ENCODE data around the gene STK32C. TPM values are rescaled to one million over a fixed set of nuclear protein-coding genes. Genes with fewer than 3 reads are reported as not detected.
A peak's percentile ranks its signal among the peaks of the same experiment; 100 is the strongest.

The STK32C gene
- total and polyA plus RNA-seq, 8 donors: 9.9 to 18.2 (median 11.6) TPM

DNA sequence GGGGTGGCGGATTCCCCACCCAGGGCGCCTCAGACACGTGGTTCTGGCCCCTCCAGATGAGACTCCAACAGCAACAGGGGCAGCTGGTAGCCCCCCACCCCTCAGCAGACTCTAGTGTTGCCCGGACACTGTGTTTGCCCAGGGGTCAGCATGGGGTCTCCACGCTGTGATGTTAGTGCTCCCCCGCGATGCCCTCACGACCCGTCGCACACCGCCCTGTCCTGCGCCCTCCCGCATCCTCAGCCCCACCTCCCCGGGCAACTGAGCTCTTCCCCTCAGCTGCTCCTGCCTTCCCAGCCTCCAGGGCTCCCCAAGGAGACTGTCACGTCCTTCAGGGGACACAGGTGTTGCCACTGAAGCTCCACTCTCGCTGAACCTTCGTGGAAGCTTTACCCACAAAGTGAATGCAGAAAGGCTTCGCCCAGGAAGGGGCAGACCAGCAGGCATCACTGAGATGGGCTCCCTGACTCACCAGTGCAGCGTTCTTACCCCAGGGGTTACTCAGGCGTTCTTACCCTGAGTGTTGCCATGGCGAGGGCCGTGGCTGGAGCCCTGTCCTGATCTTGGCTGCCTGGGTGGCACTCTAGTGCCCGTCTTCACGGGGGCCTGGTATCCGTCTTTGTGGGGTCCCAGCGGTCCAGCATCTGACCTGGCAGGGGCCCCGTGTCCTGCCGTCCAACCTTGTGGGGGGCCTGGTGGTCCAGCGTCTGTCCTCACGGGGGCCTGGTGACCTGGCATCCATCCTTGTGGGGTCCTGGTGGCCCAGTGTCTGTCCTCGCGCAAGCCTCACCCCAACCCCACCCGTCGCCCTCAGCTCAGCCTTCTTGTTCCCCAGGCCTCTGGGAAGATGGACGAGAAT lies 106.4 kb downstream of the STK32C start:
- Histone ChIP-seq H3K36me3 (peaks cover 0 to 3% of the 10 kb centered on the region in 2 donors), H3K27me3 (peaks cover 0 to 32% of the 10 kb centered on the region in 2 donors), H3K27ac (no peak overlapping the region), H3K9me3 (no peaks in the 10 kb centered on the region), H3K4me3 (no peak overlapping the region), H3K4me1 (no peaks in the 10 kb centered on the region)
- no peak for ATAC-seq
- intact Hi-C loops (cut with DNase I): no loop called here
- TF ChIP-seq, protein P1, sequence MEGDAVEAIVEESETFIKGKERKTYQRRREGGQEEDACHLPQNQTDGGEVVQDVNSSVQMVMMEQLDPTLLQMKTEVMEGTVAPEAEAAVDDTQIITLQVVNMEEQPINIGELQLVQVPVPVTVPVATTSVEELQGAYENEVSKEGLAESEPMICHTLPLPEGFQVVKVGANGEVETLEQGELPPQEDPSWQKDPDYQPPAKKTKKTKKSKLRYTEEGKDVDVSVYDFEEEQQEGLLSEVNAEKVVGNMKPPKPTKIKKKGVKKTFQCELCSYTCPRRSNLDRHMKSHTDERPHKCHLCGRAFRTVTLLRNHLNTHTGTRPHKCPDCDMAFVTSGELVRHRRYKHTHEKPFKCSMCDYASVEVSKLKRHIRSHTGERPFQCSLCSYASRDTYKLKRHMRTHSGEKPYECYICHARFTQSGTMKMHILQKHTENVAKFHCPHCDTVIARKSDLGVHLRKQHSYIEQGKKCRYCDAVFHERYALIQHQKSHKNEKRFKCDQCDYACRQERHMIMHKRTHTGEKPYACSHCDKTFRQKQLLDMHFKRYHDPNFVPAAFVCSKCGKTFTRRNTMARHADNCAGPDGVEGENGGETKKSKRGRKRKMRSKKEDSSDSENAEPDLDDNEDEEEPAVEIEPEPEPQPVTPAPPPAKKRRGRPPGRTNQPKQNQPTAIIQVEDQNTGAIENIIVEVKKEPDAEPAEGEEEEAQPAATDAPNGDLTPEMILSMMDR (IDR thresholded peaks at IDR 0.05): no peak
- DNase-seq: peak in 1 of 4 donors; percentile 68

DNA sequence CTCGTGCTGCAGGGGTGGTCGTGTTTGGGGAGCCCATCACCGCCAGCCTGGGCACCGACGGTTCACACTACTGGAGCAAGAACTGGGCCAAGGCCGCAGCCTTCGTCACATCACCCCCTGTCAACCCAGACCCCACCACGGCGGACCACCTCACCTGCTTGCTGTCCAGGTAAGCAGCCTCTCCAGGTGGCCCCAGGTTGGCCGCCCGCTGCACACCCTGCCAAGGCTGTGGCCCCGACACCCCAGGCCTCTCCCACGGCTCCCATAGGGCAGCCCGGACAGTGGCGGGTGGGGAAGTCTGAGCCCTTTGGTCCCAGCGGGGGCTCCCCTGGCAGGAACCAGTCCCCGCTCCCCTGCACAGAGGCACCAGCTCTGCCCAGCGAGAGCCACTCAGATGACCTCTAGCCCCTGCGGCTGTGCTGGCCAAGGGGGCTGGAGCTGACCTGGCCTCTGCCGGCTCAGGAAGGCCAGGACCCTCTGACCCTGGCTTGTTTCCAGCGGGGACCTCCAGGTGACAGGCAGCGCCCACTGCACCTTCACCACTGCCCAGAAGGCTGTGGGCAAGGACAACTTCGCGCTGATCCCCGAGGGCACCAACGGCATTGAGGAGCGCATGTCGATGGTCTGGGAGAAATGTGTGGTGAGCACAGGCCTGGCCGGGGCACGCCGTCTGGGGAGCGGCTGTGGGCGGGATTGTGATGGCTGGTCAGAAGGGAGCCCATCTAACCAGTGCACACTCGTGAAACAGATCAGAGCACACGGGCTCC lies 107.2 kb downstream of the STK32C start:
- TF ChIP-seq, protein P1 (IDR thresholded peaks at IDR 0.05): no peak
- intact Hi-C loops (cut with DNase I): no loop called here
- ATAC-seq: no peak

DNA sequence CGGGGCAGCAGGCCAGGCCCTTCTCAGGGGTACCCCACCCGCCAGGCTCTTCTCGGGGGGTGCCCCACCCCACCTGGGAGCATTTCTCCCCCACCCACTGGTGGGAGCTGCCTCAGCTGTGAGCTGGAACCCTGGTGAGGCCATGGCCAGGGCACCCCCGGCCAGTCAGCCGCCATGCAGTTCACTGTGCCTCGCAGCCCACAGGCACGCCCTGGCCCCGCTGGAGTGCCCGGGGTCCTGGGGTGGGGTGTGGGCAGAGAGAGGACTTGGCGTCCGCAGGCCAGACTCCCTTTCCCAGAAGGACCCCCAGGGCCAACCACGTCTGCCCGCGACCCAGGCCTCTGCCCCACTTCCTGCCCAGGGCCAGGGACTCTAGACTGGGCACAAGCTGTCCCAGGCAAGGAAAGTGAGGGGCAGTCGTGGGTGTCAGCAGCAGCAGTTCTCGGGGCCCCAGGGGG lies 107.9 kb downstream of the STK32C start:
- Histone ChIP-seq H3K4me3 (no peak overlapping the region), H3K36me3 (no peaks in the 10 kb centered on the region), H3K9me3 (no peaks in the 10 kb centered on the region), H3K27ac (no peak overlapping the region), H3K27me3 (peaks cover 0 to 39% of the 10 kb centered on the region in 2 donors), H3K4me1 (no peaks in the 10 kb centered on the region)
- DNase-seq (peak in 1 of 4 donors; percentile 71), ATAC-seq (no peak)
- TF ChIP-seq, protein P1 (IDR thresholded peaks at IDR 0.05): no peak
- intact Hi-C loops (cut with DNase I): no loop called here

More for the DNA sequence above, 107.2 kb downstream of the STK32C start:
- DNase-seq: peak in 1 of 4 donors; percentile 74
- Histone ChIP-seq H3K4me3 (no peak overlapping the region), H3K4me1 (no peaks in the 10 kb centered on the region), H3K36me3 (no peaks in the 10 kb centered on the region), H3K27ac (no peak overlapping the region), H3K27me3 (peaks cover 0 to 39% of the 10 kb centered on the region in 2 donors), H3K9me3 (no peaks in the 10 kb centered on the region)

DNA sequence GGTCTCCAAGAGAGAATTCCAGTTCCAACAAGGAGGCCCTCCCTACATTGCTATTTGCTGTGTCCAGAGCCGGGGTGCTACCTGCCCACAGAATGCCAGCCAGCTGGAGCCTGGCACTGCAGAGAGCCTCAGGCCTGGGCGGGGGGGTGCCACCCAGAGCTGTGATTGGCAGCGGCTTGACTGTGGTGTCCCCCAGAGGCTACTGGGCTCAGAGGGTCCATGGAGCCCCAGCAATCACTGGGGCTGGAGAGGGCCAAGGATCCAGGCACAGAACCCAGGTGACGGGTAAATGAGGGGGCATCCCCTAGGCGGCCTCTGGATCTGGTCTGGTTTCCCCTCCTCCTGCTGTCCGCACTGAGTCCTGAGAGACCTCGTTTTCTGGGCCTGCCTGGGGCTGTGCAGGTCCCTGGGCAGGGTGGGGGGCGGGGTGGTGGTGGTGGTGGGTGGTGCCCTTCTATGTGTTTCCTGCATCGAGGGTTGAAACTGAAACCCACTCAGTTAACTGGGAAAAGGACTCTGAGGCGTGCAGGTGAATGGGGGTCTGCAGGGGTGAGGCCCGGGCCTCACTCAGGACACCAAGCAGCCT lies 108.4 kb downstream of the STK32C start:
- H3K27ac ChIP-seq: no peak overlapping the region
- TF ChIP-seq, protein P1 (IDR thresholded peaks at IDR 0.05): no peak
- no peaks in the 10 kb centered on the region for H3K4me1 ChIP-seq
- intact Hi-C loops (cut with DNase I): no loop called here
- DNase-seq (no peak), ATAC-seq (no peak)
- no peaks in the 10 kb centered on the region for H3K9me3 ChIP-seq
- no peak overlapping the region for H3K4me3 ChIP-seq
- H3K27me3 ChIP-seq: peaks cover 0 to 39% of the 10 kb centered on the region in 2 donors
- H3K36me3 ChIP-seq: no peaks in the 10 kb centered on the region

Data from left lung (tissue), 10 donors.